ENCODE measurements around the gene NTRK3.

The NTRK3 gene

GRCh38 chr15:88264622-88265021 is 8.1 kb upstream of the NTRK3 start:
- DNase-seq (ENCODE audit: low read depth), result no peak
- no peak overlapping the region for H3K4me3 ChIP-seq (ENCODE audit: control insufficient read depth, low read depth, low read length)
- TF ChIP-seq CTCF (conservative IDR thresholded peaks at IDR 0.05; ENCODE audit: control insufficient read depth, insufficient read depth, low read depth, low read length), result no peak

GRCh38 chr15:88262064-88262463 is 5.5 kb upstream of the NTRK3 start:
- H3K4me3 ChIP-seq (ENCODE audit: control insufficient read depth, low read depth, low read length), result no peak overlapping the region
- no peak for TF ChIP-seq CTCF (conservative IDR thresholded peaks at IDR 0.05; ENCODE audit: control insufficient read depth, insufficient read depth, low read depth, low read length)
- DNase-seq (ENCODE audit: low read depth), result no peak

- DNase-seq (ENCODE audit: low read depth), result no peak
- TF ChIP-seq CTCF (conservative IDR thresholded peaks at IDR 0.05; ENCODE audit: control insufficient read depth, insufficient read depth, low read depth, low read length), result peak; percentile 5
- H3K4me3 ChIP-seq (ENCODE audit: control insufficient read depth, low read depth, low read length), result no peak overlapping the region
These were observed 1.6 kb upstream of the NTRK3 start for GRCh38 chr15:88258093-88258641.

GRCh38 chr15:88257311-88258092 is 963 bp upstream of the NTRK3 start:
- DNase-seq (ENCODE audit: low read depth), result no peak
- TF ChIP-seq CTCF (conservative IDR thresholded peaks at IDR 0.05; ENCODE audit: control insufficient read depth, insufficient read depth, low read depth, low read length), result no peak
- no peak overlapping the region for H3K4me3 ChIP-seq (ENCODE audit: control insufficient read depth, low read depth, low read length)

GRCh38 chr15:88255484-88256278 is 858 bp downstream of the NTRK3 start:
- no peak overlapping the region for H3K4me3 ChIP-seq (ENCODE audit: control insufficient read depth, low read depth, low read length)
- no peak for TF ChIP-seq CTCF (conservative IDR thresholded peaks at IDR 0.05; ENCODE audit: control insufficient read depth, insufficient read depth, low read depth, low read length)
- peak; percentile 8 for DNase-seq (ENCODE audit: low read depth)

- no peak for DNase-seq (ENCODE audit: low read depth)
- no peak for TF ChIP-seq CTCF (conservative IDR thresholded peaks at IDR 0.05; ENCODE audit: control insufficient read depth, insufficient read depth, low read depth, low read length)
- H3K4me3 ChIP-seq (ENCODE audit: control insufficient read depth, low read depth, low read length), result no peak overlapping the region
These were observed 1.5 kb downstream of the NTRK3 start for GRCh38 chr15:88255087-88255483.

Data from fibroblast of mammary gland (primary cell).